Common myeloid progenitor, CD34-positive (primary cell): ENCODE measurements around the gene SLFN11.
A peak's percentile ranks its signal among the peaks of the same experiment; 100 is the strongest.

Source experiments
- CTCF ChIA-PET: fragments of 350-600 bp; sonication (Branson Sonifier 250); formaldehyde crosslinking; loops from one replicate; lab custom pipeline; 2021; ENCODE audit warnings: antibody characterized with exemption; lab: Charles Lee
- POLR2A ChIA-PET: fragments of 350-600 bp; sonication (Branson Sonifier 250); formaldehyde crosslinking; loops from one replicate; lab custom pipeline; 2021; ENCODE audit warnings: antibody characterized with exemption; lab: Charles Lee
- DNase-seq, 3 donors: peaks; one replicate each; pipeline versions ENCODE4 v3.0.0 to v3.0.0-alpha.2; 2013
- H3K27ac ChIP-seq, 2 experiments: 1 replicate in 1 of 2; 2 replicates in 1 of 2; pipeline ENCODE4 v1.7.0; 2013; ENCODE audit warnings: inconsistent platforms in 2 of 2, low read length in 2 of 2, mild to moderate bottlenecking in 2 of 2, low read depth in 1 of 2, moderate library complexity in 1 of 2; ENCODE audit not compliant: severe bottlenecking in 2 of 2, insufficient read depth in 1 of 2, poor library complexity in 1 of 2
- H3K27me3 ChIP-seq, 5 experiments: replicated peaks in 2 of 5; 1 replicate in 3 of 5; 2 replicates in 2 of 5; pipeline versions ENCODE4 v1.6.1 to v1.7.0; 2013; ENCODE audit warnings: low read length in 4 of 5, mild to moderate bottlenecking in 2 of 5, moderate library complexity in 2 of 5, inconsistent platforms in 1 of 5; ENCODE audit not compliant: insufficient read depth in 5 of 5, control insufficient read depth in 4 of 5
- H3K36me3 ChIP-seq, 4 experiments: 1 replicate in 2 of 4; 2 replicates in 2 of 4; pipeline versions ENCODE4 v1.6.1 to v1.7.0; 2013; ENCODE audit warnings: low read length in 3 of 4, control low read depth in 1 of 4, mild to moderate bottlenecking in 1 of 4; ENCODE audit not compliant: control insufficient read depth in 4 of 4, insufficient read depth in 4 of 4
- H3K4me1 ChIP-seq, 4 experiments: 1 replicate in 3 of 4; 2 replicates in 1 of 4; pipeline versions ENCODE4 v1.6.1 to v1.7.1; 2013; ENCODE audit warnings: low read length in 3 of 4, mild to moderate bottlenecking in 3 of 4, control low read depth in 1 of 4, inconsistent platforms in 1 of 4, moderate library complexity in 1 of 4; ENCODE audit not compliant: control insufficient read depth in 4 of 4, insufficient read depth in 4 of 4; ENCODE audit errors: control extremely low read depth in 1 of 4
- H3K4me3 ChIP-seq, 7 experiments: 1 replicate in 4 of 7; 2 replicates in 3 of 7; pipeline versions ENCODE4 v1.5.1 to v1.7.0; 2013; ENCODE audit warnings: mild to moderate bottlenecking in 7 of 7, low read length in 6 of 7, moderate library complexity in 6 of 7, inconsistent platforms in 2 of 7, low read depth in 2 of 7, control low read depth in 1 of 7; ENCODE audit not compliant: insufficient read depth in 4 of 7, control insufficient read depth in 1 of 7; ENCODE audit errors: extremely low read depth in 1 of 7
- H3K9me3 ChIP-seq, 5 experiments: 1 replicate in 4 of 5; 2 replicates in 1 of 5; pipeline versions ENCODE4 v1.6.1 to v1.7.1; 2013; ENCODE audit warnings: low read length in 4 of 5, mild to moderate bottlenecking in 2 of 5, inconsistent platforms in 1 of 5, low read depth in 1 of 5, moderate library complexity in 1 of 5; ENCODE audit not compliant: control insufficient read depth in 4 of 5, insufficient read depth in 2 of 5; ENCODE audit errors: control extremely low read depth in 1 of 5
- WGBS: methylation state at CpG from one replicate; pipeline ENCODE4 v1.1.5; 2013; ENCODE audit not compliant: insufficient coverage; 5-methylcytosine and 5-hydroxymethylcytosine counted together

SLFN11 gene

GRCh38 chr17:35315971-35316370, 57.5 kb downstream of the SLFN11 start:
- ChIA-PET POLR2A (no interaction called here), CTCF (interaction anchor here (6.0 kb wide), 1 partner anchor 221 kb away, joined by 98 read pairs; the partner anchor contains the start of gene SLFN12L)

GRCh38 chr17:35315283-35315682, 58.1 kb downstream of the SLFN11 start:
- H3K9me3 ChIP-seq: no peaks in the 10 kb centered on the region
- CTCF ChIA-PET: interaction anchor here (1.2 to 6.0 kb wide), 2 partner anchors 183 to 222 kb away, joined by 3 to 98 read pairs; partner anchors contain the start of gene SLFN12L
- no peak overlapping the region for H3K4me3 ChIP-seq
- no peaks in the 10 kb centered on the region for H3K36me3 ChIP-seq
- peaks cover 0 to 10% (median 4%) of the 10 kb centered on the region in 5 experiments for H3K27me3 ChIP-seq
- 100% methylated on average over 4 of the region's 5 CpGs for WGBS
- no peak for DNase-seq
- H3K4me1 ChIP-seq: peaks cover 0 to 15% (median 13%) of the 10 kb centered on the region in 4 experiments
- no peak overlapping the region for H3K27ac ChIP-seq
- POLR2A ChIA-PET: no interaction called here

More at GRCh38 chr17:35315971-35316370, 57.5 kb downstream of the SLFN11 start:
- no peak overlapping the region for H3K27ac ChIP-seq
- peaks cover 0 to 10% (median 4%) of the 10 kb centered on the region in 5 experiments for H3K27me3 ChIP-seq
- H3K9me3 ChIP-seq: no peaks in the 10 kb centered on the region
- H3K36me3 ChIP-seq: no peaks in the 10 kb centered on the region
- no peak for DNase-seq
- peaks cover 0 to 15% (median 13%) of the 10 kb centered on the region in 4 experiments for H3K4me1 ChIP-seq
- WGBS: no CpG with 5 or more reads among the region's 2 CpGs
- H3K4me3 ChIP-seq: no peak overlapping the region

- peaks cover 0 to 15% (median 13%) of the 10 kb centered on the region in 4 experiments for H3K4me1 ChIP-seq
- peak overlapping the region in 3 of 7 experiments; percentile 67 to 80 (median 69) for H3K4me3 ChIP-seq
- H3K27ac ChIP-seq: no peak overlapping the region
- peaks cover 0 to 10% (median 4%) of the 10 kb centered on the region in 5 experiments for H3K27me3 ChIP-seq
- ChIA-PET CTCF (interaction anchor here (1.2 to 6.0 kb wide), 2 partner anchors 184 to 222 kb away, joined by 3 to 98 read pairs; partner anchors contain the start of gene SLFN12L), POLR2A (no interaction called here)
- no peaks in the 10 kb centered on the region for H3K36me3 ChIP-seq
- H3K9me3 ChIP-seq: no peaks in the 10 kb centered on the region
- WGBS: 96% methylated on average over 7 of the region's 9 CpGs
- DNase-seq: no peak
Measured at GRCh38 chr17:35314415-35315216, 58.8 kb downstream of the SLFN11 start.

- CTCF ChIA-PET: interaction anchor here (1.0 to 6.0 kb wide), 9 partner anchors 10 to 228 kb away, joined by 3 to 98 read pairs (median 7); partner anchors contain the start of gene SLFN12L
- peaks cover 0 to 15% (median 13%) of the 10 kb centered on the region in 4 experiments for H3K4me1 ChIP-seq
- peak overlapping the region in 5 of 7 experiments; percentile 54 to 80 (median 67) for H3K4me3 ChIP-seq
- no peak for DNase-seq
- no peaks in the 10 kb centered on the region for H3K36me3 ChIP-seq
- peaks cover 0 to 10% (median 4%) of the 10 kb centered on the region in 5 experiments for H3K27me3 ChIP-seq
- WGBS: 39% methylated on average over 17 of the region's 19 CpGs
- no peaks in the 10 kb centered on the region for H3K9me3 ChIP-seq
- no peak overlapping the region for H3K27ac ChIP-seq
- POLR2A ChIA-PET: no interaction called here
Measured at GRCh38 chr17:35313875-35314409, 59.5 kb downstream of the SLFN11 start.

GRCh38 chr17:35312790-35313711, 60.4 kb downstream of the SLFN11 start:
- peaks cover 0 to 15% (median 13%) of the 10 kb centered on the region in 4 experiments for H3K4me1 ChIP-seq
- WGBS: 4% methylated on average over 15 of the region's 20 CpGs
- no peaks in the 10 kb centered on the region for H3K9me3 ChIP-seq
- no peaks in the 10 kb centered on the region for H3K36me3 ChIP-seq
- no peak overlapping the region for H3K27ac ChIP-seq
- CTCF ChIA-PET: interaction anchor here (0.6 to 6.0 kb wide), 28 partner anchors 8 to 300 kb away, joined by 3 to 98 read pairs (median 4); partner anchors contain the start of genes AP2B1 and SLFN12L
- peak; percentile 81 to 90 (median 89) for DNase-seq
- H3K4me3 ChIP-seq: peak overlapping the region; percentile 29 to 80 (median 64)
- peaks cover 0 to 10% (median 4%) of the 10 kb centered on the region in 5 experiments for H3K27me3 ChIP-seq
- POLR2A ChIA-PET: interaction anchor here (1.1 to 1.5 kb wide), 2 partner anchors 61 to 230 kb away, joined by 3 to 7 read pairs; partner anchors contain the start of gene SLFN11

- Histone ChIP-seq H3K4me3 (no peak overlapping the region), H3K27me3 (peaks cover 0 to 10% (median 4%) of the 10 kb centered on the region in 5 experiments), H3K9me3 (no peaks in the 10 kb centered on the region), H3K36me3 (no peaks in the 10 kb centered on the region), H3K27ac (no peak overlapping the region), H3K4me1 (peaks cover 0 to 15% (median 13%) of the 10 kb centered on the region in 4 experiments)
- ChIA-PET CTCF (interaction anchor here (0.6 to 6.0 kb wide), 25 partner anchors 9 to 301 kb away, joined by 3 to 98 read pairs (median 4); partner anchors contain the start of gene SLFN12L), POLR2A (interaction anchor here (1.5 kb wide), 1 partner anchor 61 kb away, joined by 7 read pairs; the partner anchor contains the start of gene SLFN11)
- no peak for DNase-seq
- no CpG with 5 or more reads among the region's 3 CpGs for WGBS
Measured at GRCh38 chr17:35312346-35312745, 61.1 kb downstream of the SLFN11 start.
